Body of pancreas (tissue), 4 donors: ENCODE results near the gene STX16. TPM values are rescaled to one million over a fixed set of nuclear protein-coding genes. Genes with fewer than 3 reads are reported as not detected.
A peak's percentile ranks its signal among the peaks of the same experiment; 100 is the strongest.

Experiments used
- ATAC-seq: fragments of 150-250 bp; one replicate; pipeline ENCODE4 v1.9.1; 2016
- DNase-seq, 4 donors: peaks; one replicate each; pipeline ENCODE4 v3.0.0-alpha.2; 2019
- H3K27ac ChIP-seq, 4 donors: fragments of 200-600 bp; sonication (generic); 1 replicate in 3 of 4; 2 replicates in 1 of 4; pipeline versions ENCODE4 v1.5.1 to v1.6.1; 2016 to 2019; ENCODE audit warnings: mild to moderate bottlenecking in 1 of 4, mixed read lengths in 1 of 4, moderate library complexity in 1 of 4
- H3K27me3 ChIP-seq, 2 donors: fragments of 200-600 bp; sonication (generic); one replicate each; pipeline ENCODE4 v1.6.0; 2016; ENCODE audit warnings: mild to moderate bottlenecking in 1 of 2
- H3K36me3 ChIP-seq, 2 donors: fragments of 200-600 bp; sonication (generic); replicated peaks in 1 of 2; 2 replicates each; pipeline ENCODE4 v1.5.1; 2016; ENCODE audit warnings: low read depth in 2 of 2; ENCODE audit not compliant: insufficient read depth in 1 of 2
- H3K4me1 ChIP-seq: fragments of 200-600 bp; sonication (generic); one replicate; pipeline ENCODE4 v1.6.0; 2016
- H3K4me3 ChIP-seq, 2 donors: fragments of 200-600 bp; sonication (generic); 1 replicate in 1 of 2; 2 replicates in 1 of 2; pipeline ENCODE4 v1.5.1; 2016 to 2019
- H3K9me3 ChIP-seq, 3 donors: fragments of 200-600 bp; sonication (generic); 1 replicate in 2 of 3; 2 replicates in 1 of 3; pipeline ENCODE4 v1.5.1; 2016
- CTCF ChIP-seq, 7 experiments: fragments of 450-650 bp in 4 of 7; fragments of 200-600 bp in 3 of 7; sonication (generic) in 3 of 7; IDR thresholded peaks; one replicate each; pipeline ENCODE4 v1.5.1; 2016 to 2019; ENCODE audit warnings: antibody characterized with exemption in 7 of 7
- POLR2A ChIP-seq, 3 donors: fragments of 450-650 bp; IDR thresholded peaks; one replicate each; pipeline ENCODE4 v1.6.1; 2016; ENCODE audit warnings: antibody characterized with exemption in 3 of 3, mild to moderate bottlenecking in 2 of 3
- WGBS, 2 donors: methylation state at CpG; one replicate each; pipeline ENCODE4 v1.1.5; 2017; 5-methylcytosine and 5-hydroxymethylcytosine counted together
- intact Hi-C: fragments of 100-400 bp; cut with DNase I; formaldehyde crosslinking; loops from one replicate; pipeline ENCODE4 v1.15.1; 2023
- total RNA-seq, 2 donors: library from RNA; depleted of rRNA; stranded (reverse); fragments of >200 nt; gene quantifications; one replicate each; pipeline ENCODE4 v1.1.0, GENCODE V29; 2016

STX16 gene
- total RNA-seq, 2 donors from 2014 or later, result 55.0 to 69.5 TPM

GRCh38 chr20:58718121-58718563 is 67.1 kb downstream of the STX16 start:
- no peaks in the 10 kb centered on the region for H3K9me3 ChIP-seq
- H3K4me1 ChIP-seq, result no peaks in the 10 kb centered on the region
- intact Hi-C loops, result no loop called here
- peak in 2 of 4 donors; percentile 7 to 8 for DNase-seq
- no peak for ATAC-seq
- no peaks in the 10 kb centered on the region for H3K36me3 ChIP-seq
- no peak for TF ChIP-seq POLR2A (IDR thresholded peaks at IDR 0.05)
- TF ChIP-seq CTCF (IDR thresholded peaks at IDR 0.05), result no peak
- no peaks in the 10 kb centered on the region for H3K27me3 ChIP-seq
- WGBS, 2 donors, result 62 to 85% methylated on average over 4 to 11 of the region's 15 CpGs
- no peak overlapping the region for H3K4me3 ChIP-seq
- H3K27ac ChIP-seq, result no peak overlapping the region

- DNase-seq (peak in 1 of 4 donors; percentile 5), ATAC-seq (no peak)
- no peaks in the 10 kb centered on the region for H3K4me1 ChIP-seq
- H3K27ac ChIP-seq, result no peak overlapping the region
- TF ChIP-seq POLR2A (IDR thresholded peaks at IDR 0.05) (no peak), CTCF (IDR thresholded peaks at IDR 0.05) (no peak)
- H3K9me3 ChIP-seq, result no peaks in the 10 kb centered on the region
- WGBS, 2 donors, result 83 to 86% methylated on average over 10 of the region's 10 CpGs
- intact Hi-C loops, result no loop called here
- H3K36me3 ChIP-seq, result no peaks in the 10 kb centered on the region
- no peaks in the 10 kb centered on the region for H3K27me3 ChIP-seq
- no peak overlapping the region for H3K4me3 ChIP-seq
Measured at GRCh38 chr20:58718729-58719128, 67.6 kb downstream of the STX16 start.

DNA sequence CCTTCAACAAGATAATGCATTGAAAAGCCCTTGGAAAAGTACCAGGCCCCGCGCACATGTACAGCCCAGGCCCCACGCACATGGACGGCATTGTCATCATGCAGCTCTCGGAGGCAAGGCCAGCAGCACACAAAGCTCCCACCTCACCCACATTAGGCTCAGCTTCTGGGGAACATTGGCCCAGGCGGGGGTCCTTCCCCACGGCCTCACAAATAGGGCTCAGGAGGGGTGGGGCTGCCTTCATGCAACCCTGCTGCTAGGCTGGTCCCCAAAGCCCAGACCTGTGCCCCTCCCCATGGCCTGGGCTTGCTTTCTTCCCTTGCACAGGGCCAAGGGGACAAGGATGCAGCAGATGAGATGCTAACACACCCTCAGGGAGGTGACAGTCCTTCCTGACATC is 68.2 kb downstream of the STX16 start:
- Histone ChIP-seq H3K27ac (no peak overlapping the region), H3K4me1 (no peaks in the 10 kb centered on the region), H3K27me3 (no peaks in the 10 kb centered on the region), H3K4me3 (no peak overlapping the region), H3K9me3 (no peaks in the 10 kb centered on the region), H3K36me3 (no peaks in the 10 kb centered on the region)
- no peak for ATAC-seq
- peak in 1 of 4 donors; percentile 8 for DNase-seq
- WGBS, 2 donors, result 76 to 78% methylated on average over 5 to 7 of the region's 7 CpGs
- TF ChIP-seq CTCF (IDR thresholded peaks at IDR 0.05) (no peak), POLR2A (IDR thresholded peaks at IDR 0.05) (no peak)
- intact Hi-C loops, result no loop called here

- no peak overlapping the region for H3K27ac ChIP-seq
- H3K9me3 ChIP-seq, result no peaks in the 10 kb centered on the region
- DNase-seq (peak in 1 of 4 donors; percentile 10), ATAC-seq (no peak)
- no peaks in the 10 kb centered on the region for H3K4me1 ChIP-seq
- WGBS, 2 donors, result 9 to 10% methylated on average over 6 of the region's 6 CpGs
- no peaks in the 10 kb centered on the region for H3K36me3 ChIP-seq
- no peak for TF ChIP-seq CTCF (IDR thresholded peaks at IDR 0.05)
- no peak overlapping the region for H3K4me3 ChIP-seq
- no peaks in the 10 kb centered on the region for H3K27me3 ChIP-seq
- intact Hi-C loops, result no loop called here
Measured at GRCh38 chr20:58719971-58720371, 68.9 kb downstream of the STX16 start.

GRCh38 chr20:58720890-58721289 is 69.8 kb downstream of the STX16 start:
- DNase-seq, result no peak
- Histone ChIP-seq H3K27me3 (no peaks in the 10 kb centered on the region), H3K4me3 (no peak overlapping the region), H3K4me1 (no peaks in the 10 kb centered on the region), H3K9me3 (no peaks in the 10 kb centered on the region), H3K27ac (no peak overlapping the region), H3K36me3 (no peaks in the 10 kb centered on the region)
- ATAC-seq, result no peak
- WGBS, 2 donors, result 85 to 93% methylated on average over 14 of the region's 14 CpGs
- TF ChIP-seq CTCF (IDR thresholded peaks at IDR 0.05) (no peak), POLR2A (IDR thresholded peaks at IDR 0.05) (no peak)
- intact Hi-C loops, result no loop called here
